ENCODE data around the gene CHAT.

The CHAT gene

DNA sequence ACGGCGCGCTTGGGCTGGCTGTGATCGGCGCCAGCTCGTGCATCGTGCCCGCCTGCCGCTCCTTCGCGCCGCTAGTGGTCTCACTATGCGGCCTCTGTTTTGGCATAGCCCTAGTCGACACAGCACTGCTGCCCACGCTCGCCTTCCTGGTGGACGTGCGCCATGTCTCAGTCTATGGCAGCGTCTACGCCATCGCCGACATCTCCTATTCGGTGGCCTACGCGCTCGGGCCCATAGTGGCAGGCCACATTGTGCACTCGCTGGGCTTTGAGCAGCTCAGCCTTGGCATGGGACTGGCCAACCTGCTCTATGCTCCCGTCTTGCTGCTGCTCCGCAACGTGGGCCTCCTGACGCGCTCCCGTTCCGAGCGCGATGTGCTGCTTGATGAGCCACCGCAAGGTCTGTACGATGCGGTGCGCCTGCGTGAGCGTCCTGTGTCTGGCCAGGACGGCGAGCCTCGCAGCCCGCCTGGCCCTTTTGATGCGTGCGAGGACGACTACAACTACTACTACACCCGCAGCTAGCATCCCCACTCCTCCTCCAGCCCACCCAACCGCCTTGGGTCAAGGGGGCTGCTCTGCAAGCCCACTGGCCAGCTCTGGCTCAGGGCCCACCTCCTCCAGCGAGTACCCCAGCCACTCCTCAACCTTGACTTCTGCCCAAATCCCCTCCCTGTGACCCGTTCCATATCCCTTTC is 1.9 kb upstream of the CHAT start:
- no peak overlapping the region for H3K4me3 ChIP-seq (ENCODE audit: low read depth, low read length)
- no peak for TF ChIP-seq CTCF (IDR thresholded peaks at IDR 0.05; ENCODE audit: low read depth, low read length, missing control alignments)
- no peak for DNase-seq (ENCODE audit: low read depth)

DNA sequence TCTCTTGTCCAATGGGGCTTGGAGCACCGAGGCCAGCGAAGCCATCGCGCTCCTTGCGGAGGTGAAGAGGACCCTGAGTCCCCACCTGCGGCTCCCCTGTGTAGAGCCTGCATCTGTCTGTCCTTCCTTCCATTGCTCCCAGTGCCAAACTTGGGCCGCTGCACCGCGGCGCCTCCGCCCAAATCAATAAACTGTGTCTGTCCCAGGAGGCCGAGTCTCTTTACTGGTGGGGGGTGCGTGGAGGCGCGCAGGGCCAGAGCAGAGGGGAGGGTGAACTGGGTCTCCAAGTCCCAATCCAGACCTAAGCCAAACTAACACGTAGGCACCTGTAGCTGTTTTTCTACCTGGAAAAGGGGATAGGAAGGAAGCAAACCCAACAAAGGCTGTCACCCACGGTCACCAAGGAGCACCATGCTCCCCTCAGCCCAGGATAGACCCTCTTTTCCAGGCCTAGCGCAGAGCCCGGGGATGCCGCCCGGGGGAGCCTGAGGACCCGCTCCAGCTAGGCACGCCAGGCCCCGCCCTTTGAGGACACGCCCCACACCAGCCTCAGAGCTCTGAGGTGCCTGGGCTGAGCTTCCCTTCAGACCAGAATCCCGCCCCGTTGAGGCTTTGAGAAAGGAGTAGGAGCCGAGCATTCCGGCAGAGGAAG is 1.2 kb upstream of the CHAT start:
- H3K4me3 ChIP-seq (ENCODE audit: low read depth, low read length), result no peak overlapping the region
- no peak for DNase-seq (ENCODE audit: low read depth)
- no peak for TF ChIP-seq CTCF (IDR thresholded peaks at IDR 0.05; ENCODE audit: low read depth, low read length, missing control alignments)

DNA sequence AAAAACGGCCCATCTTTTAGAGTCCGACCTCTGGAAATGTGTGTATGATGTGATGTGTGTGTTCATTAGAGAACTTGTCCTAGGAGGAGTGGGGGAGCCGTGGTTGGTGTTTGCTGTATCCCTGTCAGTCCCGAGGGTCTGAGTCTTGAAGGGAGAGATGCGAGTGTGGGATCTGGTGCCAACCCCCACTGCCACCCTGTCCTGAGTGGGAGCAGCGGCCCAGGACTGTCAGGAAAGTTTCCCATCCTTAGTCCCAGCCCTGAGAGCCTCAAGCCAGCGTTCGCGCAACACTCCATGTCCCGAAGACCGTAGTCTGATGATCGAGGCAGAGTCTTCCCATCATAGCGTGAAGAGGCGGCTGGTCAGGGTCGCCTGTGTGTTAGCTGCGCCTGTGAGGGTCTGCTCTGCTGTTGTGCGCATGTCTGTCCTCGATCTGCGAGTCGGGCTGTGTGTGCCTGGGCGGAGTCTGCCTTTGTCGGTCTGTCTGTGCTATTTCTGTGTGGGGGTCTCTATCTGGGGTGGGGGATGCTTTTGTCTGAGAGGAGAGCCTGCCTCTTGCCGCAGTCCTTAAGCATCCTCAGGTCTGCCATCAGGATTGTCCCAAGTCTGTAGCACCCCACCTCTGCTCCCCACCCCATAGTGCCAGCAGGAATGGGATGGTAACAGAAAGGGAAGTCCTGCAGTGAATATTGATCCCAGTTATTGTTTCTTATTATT is 514 bp upstream of the CHAT start:
- no peak for TF ChIP-seq CTCF (IDR thresholded peaks at IDR 0.05; ENCODE audit: low read depth, low read length, missing control alignments)
- no peak overlapping the region for H3K4me3 ChIP-seq (ENCODE audit: low read depth, low read length)
- DNase-seq (ENCODE audit: low read depth), result no peak

DNA sequence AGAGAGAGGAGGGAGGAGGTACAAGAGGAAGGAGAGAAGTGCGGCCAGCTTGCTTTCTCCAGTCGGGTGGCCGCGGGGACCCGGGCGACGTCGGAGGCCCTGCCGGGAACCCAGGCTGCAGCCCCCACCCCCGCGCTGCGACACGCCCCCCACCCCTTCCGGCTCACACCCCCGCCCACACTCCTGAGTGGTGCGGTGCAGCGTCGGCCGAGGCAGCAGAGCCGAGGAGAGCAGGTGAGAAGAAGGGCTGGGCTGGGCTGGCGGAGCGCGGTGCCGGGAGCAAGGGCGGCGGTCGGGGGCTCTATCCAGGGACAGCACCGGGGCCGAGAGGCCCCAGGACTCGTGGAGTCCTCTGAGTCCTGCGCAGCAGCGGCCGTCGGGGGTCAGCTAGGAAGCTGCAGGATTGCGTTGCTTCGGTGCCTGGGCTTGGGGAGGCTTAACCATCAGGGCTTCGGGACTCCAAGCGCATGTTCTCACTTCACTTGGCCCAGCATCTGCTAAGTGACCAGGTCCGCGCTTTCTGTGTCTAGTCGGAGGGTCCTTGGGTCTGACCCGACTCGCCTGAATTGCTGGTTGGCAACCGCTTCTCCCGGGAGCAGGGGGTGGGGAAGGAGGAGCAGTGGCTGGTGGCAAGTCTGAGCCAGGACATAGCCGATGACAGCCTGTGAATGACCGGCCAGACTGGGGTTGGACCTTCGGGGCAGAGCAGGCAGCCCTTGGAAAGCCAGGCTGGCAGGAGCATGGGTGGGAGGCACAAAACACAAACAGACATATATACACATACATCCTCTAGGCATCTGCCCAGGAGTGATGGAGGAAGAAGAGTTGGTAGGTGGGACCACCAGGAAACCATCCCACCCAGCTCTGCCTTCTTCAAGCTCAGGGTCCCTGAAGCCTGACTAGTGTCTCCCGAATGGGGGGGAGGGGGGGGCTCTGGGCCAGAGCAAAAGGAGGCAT is 683 bp downstream of the CHAT start:
- no peak for TF ChIP-seq CTCF (IDR thresholded peaks at IDR 0.05; ENCODE audit: low read depth, low read length, missing control alignments)
- H3K4me3 ChIP-seq (ENCODE audit: low read depth, low read length), result no peak overlapping the region
- DNase-seq (ENCODE audit: low read depth), result no peak

- no peak overlapping the region for H3K4me3 ChIP-seq (ENCODE audit: low read depth, low read length)
- no peak for TF ChIP-seq CTCF (IDR thresholded peaks at IDR 0.05; ENCODE audit: low read depth, low read length, missing control alignments)
- no peak for DNase-seq (ENCODE audit: low read depth)
These were observed 1.4 kb downstream of the CHAT start for GRCh38 chr10:49615213-49615612.

- no peak overlapping the region for H3K4me3 ChIP-seq (ENCODE audit: low read depth, low read length)
- no peak for TF ChIP-seq CTCF (IDR thresholded peaks at IDR 0.05; ENCODE audit: low read depth, low read length, missing control alignments)
- DNase-seq (ENCODE audit: low read depth), result no peak
These were observed 1.9 kb downstream of the CHAT start for GRCh38 chr10:49615721-49616120.

Measured in GM12864 (cell line).